Vagina (tissue), 2 donors: ENCODE results near the gene IL6R.

ENCODE experiments used
- POLR2A ChIP-seq, 2 donors: fragments of 450-650 bp; IDR thresholded peaks; one replicate each; pipeline ENCODE4 v1.6.1; 2017; ENCODE audit warnings: antibody characterized with exemption in 2 of 2, mild to moderate bottlenecking in 2 of 2, moderate library complexity in 2 of 2
- TF ChIP-seq, protein P1 (sequence below), 3 experiments: fragments of 450-650 bp in 2 of 3; fragments of 200-600 bp in 1 of 3; sonication (generic) in 1 of 3; IDR thresholded peaks; one replicate each; pipeline ENCODE4 v1.5.1; 2017 to 2019; ENCODE audit warnings: antibody characterized with exemption in 3 of 3, mild to moderate bottlenecking in 2 of 3, moderate library complexity in 2 of 3

DNA sequence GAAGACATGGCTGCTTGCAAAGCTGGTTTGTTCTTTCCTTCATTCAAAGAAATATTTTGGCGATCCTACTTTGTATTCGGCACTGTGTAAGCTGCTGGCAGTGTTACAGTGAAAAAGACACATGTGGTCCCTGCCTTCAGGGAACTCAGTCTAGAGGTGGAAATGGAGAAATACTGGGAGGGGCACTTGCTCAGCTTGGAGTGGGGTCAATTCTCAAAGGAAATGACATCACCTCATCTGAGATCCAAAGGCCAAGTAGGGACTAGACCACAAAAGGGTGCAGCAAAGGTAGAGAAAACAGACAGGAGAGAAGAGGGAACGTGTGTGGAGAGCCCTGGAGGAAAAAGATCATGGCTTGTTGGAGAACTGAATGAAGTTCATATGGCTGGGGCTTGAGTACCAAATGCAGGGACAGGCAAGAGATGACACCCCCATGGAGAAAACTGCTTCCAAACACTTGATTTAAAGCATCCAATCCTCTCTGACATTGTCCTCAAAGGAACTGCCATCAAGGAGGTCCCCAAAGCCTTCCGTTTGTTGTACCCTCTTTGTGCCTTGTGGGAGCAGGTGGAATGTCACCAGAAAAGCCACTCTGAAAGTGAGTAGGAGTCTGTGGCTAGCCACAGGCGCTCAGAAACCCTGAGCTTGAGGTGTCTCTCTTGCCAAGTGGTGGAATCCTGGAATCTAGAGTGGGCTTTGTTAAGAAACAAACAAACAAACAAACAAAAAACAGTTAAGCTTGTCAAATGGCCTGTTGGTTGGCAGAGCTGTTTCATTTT lies 48.6 kb downstream of the IL6R start:
- TF ChIP-seq POLR2A (IDR thresholded peaks at IDR 0.05): no peak
- TF ChIP-seq, protein P1, sequence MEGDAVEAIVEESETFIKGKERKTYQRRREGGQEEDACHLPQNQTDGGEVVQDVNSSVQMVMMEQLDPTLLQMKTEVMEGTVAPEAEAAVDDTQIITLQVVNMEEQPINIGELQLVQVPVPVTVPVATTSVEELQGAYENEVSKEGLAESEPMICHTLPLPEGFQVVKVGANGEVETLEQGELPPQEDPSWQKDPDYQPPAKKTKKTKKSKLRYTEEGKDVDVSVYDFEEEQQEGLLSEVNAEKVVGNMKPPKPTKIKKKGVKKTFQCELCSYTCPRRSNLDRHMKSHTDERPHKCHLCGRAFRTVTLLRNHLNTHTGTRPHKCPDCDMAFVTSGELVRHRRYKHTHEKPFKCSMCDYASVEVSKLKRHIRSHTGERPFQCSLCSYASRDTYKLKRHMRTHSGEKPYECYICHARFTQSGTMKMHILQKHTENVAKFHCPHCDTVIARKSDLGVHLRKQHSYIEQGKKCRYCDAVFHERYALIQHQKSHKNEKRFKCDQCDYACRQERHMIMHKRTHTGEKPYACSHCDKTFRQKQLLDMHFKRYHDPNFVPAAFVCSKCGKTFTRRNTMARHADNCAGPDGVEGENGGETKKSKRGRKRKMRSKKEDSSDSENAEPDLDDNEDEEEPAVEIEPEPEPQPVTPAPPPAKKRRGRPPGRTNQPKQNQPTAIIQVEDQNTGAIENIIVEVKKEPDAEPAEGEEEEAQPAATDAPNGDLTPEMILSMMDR (IDR thresholded peaks at IDR 0.05): no peak
